ENCODE measurements around the gene TBX3.

TBX3 gene

DNA sequence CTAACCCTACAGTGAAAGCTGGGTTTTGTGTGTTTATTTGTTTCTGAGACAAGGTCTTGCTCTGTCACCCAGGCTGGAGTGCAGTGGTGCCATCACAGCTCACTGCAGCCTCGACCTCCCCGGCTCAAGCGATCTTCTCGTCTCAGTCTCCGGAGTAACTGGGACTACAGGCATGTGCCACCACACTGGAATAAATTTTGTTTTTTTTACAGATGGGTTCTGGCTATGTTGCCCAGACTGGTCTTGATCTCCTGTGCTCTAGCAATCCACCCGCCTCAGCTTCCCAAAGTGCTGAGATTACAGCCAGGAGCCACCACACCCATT lies 26.4 kb downstream of the TBX3 start:
- no peak overlapping the region for H3K4me3 ChIP-seq (ENCODE audit: control insufficient read depth, low read depth, low read length)
- DNase-seq (ENCODE audit: low read depth): no peak
- no peak for TF ChIP-seq CTCF (conservative IDR thresholded peaks at IDR 0.05; ENCODE audit: control insufficient read depth, insufficient read depth, low read depth, low read length)

DNA sequence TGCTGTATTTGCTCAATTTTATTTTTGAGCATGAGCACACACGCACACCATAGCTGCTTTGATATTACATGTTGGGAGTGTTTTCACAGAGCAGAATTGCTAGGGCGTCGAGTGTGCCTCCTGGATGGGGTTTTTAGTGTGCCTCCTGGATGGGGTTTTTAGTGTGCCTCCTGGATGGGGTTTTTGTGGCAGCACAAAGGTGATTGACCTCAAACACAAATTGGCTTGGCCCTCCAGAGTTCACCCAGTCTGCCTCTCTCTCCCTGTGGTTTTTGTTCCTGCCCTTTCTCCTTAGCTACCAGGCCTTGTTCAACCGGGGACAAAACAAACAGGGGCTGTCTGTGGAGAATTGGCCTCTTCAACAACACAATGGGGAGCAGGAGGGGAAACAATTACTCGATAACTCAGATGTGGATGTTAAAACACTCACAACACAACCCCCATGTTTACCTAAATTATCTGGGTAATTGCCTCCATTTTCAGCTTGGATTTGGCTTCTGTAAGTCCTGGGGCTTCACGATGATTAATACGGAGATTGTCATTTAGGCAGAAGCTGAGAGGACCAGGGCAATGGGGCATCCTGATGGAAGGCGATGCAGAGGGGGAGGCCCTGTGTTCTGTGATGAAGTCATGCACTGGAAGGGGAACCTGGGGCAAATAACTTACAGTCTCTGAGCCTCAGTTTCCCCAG lies 26.9 kb downstream of the TBX3 start:
- TF ChIP-seq CTCF (conservative IDR thresholded peaks at IDR 0.05; ENCODE audit: control insufficient read depth, insufficient read depth, low read depth, low read length): no peak
- H3K4me3 ChIP-seq (ENCODE audit: control insufficient read depth, low read depth, low read length): no peak overlapping the region
- DNase-seq (ENCODE audit: low read depth): no peak

- TF ChIP-seq CTCF (conservative IDR thresholded peaks at IDR 0.05; ENCODE audit: control insufficient read depth, insufficient read depth, low read depth, low read length): no peak
- peak; percentile 91 for DNase-seq (ENCODE audit: low read depth)
- no peak overlapping the region for H3K4me3 ChIP-seq (ENCODE audit: control insufficient read depth, low read depth, low read length)
Observed at GRCh38 chr12:114655934-114656749, 27.8 kb downstream of the TBX3 start.

- no peak for TF ChIP-seq CTCF (conservative IDR thresholded peaks at IDR 0.05; ENCODE audit: control insufficient read depth, insufficient read depth, low read depth, low read length)
- H3K4me3 ChIP-seq (ENCODE audit: control insufficient read depth, low read depth, low read length): no peak overlapping the region
- no peak for DNase-seq (ENCODE audit: low read depth)
Observed at GRCh38 chr12:114649585-114649984, 34.4 kb downstream of the TBX3 start.

GRCh38 chr12:114648711-114649110 lies 35.3 kb downstream of the TBX3 start:
- no peak overlapping the region for H3K4me3 ChIP-seq (ENCODE audit: control insufficient read depth, low read depth, low read length)
- TF ChIP-seq CTCF (conservative IDR thresholded peaks at IDR 0.05; ENCODE audit: control insufficient read depth, insufficient read depth, low read depth, low read length): no peak
- DNase-seq (ENCODE audit: low read depth): no peak

DNA sequence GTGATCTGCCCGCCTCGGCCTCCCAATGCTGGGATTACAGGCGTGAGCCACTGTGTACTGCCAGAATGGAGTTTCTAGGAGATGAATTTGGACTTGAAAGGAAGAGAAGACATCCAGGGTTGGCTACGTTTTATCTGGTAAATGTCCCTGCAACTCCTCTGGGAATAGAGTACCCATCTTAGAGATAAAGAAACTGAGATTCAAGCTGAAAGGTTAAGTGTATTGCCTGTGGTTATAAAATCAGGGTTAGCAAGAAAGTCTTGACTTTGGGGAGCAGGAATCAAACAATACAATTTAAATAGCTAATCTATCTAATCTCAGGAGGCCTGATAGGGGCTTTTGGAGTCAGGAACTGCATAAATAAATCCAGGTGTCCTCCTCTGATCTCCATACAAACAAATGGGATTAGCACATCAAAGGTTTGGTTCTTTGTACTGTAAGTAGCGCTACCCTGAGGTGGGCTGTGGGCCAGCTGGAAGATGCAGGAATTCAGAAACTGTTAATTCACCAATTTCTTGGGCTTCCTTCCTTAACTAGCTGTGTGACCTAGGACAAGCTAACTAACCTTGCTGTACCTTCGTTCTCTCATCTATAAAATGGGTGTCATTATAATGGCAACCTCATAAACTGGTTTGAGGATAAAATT lies 45.1 kb downstream of the TBX3 start:
- no peak for TF ChIP-seq CTCF (conservative IDR thresholded peaks at IDR 0.05; ENCODE audit: control insufficient read depth, insufficient read depth, low read depth, low read length)
- H3K4me3 ChIP-seq (ENCODE audit: control insufficient read depth, low read depth, low read length): no peak overlapping the region
- no peak for DNase-seq (ENCODE audit: low read depth)

All from fibroblast of mammary gland (primary cell).